GM19240 (cell line): ENCODE measurements around the gene EXTL1.

Experiments used
- DNase-seq: peaks from one replicate; pipeline ENCODE4 v3.0.0; 2011; ENCODE audit warnings: low spot score; ENCODE audit not compliant: insufficient read length

EXTL1 gene

DNA sequence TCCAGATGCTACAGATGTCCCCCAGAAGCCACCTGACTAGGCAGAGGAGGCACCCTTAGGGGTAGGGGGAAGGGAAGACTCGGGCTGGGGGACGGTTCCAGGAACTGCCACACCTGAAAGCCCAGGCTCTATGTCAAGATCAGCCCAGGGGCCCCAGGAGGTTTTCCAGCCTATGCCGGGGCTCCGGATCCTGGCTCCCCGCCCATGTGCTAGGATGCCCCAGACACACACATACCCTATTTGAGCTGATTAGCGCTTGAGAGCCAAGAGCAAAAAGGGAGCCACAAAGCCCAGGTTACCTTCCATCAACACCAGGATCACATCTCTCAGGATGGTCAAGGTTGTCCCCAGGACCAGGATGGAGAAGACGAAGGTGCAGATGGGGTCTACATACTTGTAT lies 19.8 kb downstream of the EXTL1 start:
- DNase-seq, result no peak

DNA sequence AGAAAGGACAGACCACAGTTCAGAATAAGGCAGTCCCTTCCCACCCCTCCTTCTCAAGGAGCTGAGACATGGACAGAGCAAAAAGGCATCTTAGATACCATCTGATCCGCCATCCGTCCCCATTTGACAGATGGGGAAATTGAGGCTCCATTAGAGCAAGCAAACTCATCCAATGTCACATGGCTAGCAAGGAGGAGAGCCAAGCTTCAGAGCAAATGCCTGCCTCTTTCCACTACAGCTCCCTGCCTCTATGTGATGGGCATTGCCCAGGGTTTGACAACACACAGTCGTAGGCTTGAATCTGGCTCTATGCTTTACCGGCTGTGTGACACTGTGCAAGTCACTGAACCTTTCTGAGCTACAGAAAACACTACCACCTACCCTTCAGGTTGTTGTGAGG lies 20.4 kb downstream of the EXTL1 start:
- DNase-seq, result no peak

DNA sequence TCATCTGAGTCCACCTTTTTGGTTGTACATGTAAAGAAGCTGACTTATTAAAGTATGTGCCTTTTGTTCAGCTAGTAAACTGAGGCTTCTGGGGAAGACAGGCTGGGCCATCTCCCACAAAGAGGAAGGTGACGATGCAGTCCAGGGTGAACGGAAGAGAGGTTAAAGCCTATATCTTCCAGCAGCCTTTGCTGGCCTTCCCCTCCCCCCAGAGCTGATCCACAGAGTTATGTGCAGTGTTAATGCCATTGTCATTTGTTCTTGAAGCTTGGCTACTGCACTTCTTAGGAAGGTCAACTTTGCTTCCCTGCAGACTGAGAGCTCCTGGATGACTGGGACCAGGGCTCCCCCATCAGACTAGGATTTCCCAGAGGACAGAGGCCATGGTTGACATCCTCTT lies 22.2 kb downstream of the EXTL1 start:
- DNase-seq, result no peak

DNA sequence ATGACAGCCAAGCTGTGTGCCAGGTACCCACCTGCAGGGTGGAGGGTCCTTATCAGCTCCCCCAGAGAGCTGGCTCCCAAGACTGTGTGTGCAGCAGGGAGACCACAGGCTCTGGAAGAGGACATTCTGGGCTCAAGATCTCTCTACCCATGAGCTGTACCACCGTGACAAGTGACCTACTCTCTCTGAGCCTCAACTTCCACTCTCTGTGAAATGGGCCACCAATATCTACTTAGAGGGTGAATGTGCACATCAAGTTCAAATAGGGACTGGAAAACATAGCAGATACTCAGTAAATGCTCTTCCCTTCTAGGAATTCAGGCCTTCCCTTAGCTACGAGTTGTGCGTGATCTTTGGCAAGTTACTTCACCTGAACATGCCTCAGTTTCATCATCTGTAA lies 22.8 kb downstream of the EXTL1 start:
- no peak for DNase-seq

DNA sequence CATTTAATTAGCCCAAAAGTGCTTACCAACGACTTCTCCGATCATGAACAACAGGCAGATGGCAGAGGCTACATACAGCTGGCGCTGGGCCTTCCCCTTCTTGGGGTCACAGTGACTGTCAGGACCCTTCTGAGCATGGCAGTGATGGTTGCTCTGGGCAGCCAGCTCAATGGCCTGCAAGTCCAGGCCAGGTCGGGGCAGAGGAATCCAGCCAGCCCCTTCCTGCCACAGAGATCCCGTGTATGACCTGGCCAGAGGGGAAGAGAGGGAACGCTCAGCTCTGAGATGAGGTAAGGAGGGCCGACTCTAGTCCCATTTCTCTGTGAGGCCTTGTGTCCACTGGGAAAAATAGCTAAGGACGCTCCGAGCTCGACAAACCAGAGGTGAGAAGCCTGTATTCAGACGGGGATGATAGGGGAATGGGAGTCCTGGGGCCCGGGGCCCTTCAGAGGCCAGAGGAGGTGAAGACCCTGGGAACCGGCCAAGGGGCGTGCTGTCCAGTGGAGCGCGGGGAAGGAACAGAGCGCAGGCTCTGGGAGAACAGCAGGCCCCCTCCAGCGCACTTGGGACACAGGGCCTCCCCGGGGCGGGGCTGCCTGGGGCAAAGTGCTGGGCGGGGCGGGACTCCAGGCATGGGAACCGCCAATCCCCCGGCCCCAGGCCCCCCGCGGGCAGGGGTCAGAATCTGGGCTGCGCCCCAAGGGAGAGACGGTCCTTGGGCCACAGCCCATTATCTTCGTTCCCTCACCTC lies 23.6 kb downstream of the EXTL1 start:
- no peak for DNase-seq

DNA sequence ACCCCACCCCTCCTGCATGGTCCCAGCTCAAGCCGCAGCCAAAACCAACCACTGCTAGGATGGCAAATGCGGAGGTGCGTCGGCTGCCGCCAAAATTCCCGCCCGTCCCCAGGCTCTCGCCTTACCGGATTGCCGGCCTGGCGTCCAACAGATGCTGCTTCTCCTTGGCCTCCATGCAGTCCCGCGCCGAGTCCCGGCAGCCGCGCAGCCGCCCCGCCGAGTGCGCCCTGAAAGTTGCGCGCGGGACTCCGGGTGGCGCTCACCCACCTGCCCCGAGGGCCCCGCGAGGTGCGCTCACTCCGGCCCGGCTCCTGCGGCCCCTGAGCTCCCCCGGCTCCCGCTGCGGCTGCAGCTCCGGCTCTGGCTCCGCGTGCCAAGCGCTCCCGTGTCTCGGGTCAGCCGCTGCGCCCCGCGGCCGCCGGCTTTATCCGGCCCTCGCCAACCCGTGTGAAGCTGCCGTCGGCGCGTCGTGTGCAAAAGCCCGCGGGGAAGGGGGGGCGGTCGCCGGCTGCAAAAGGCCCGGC lies 24.2 kb downstream of the EXTL1 start, which contains the start of gene SLC30A2:
SLC30A2 (minus strand) TSS at position 397 of the 524 bp plus-strand sequence; CDS start at position 175, 222 bp downstream.
- no peak for DNase-seq

DNA sequence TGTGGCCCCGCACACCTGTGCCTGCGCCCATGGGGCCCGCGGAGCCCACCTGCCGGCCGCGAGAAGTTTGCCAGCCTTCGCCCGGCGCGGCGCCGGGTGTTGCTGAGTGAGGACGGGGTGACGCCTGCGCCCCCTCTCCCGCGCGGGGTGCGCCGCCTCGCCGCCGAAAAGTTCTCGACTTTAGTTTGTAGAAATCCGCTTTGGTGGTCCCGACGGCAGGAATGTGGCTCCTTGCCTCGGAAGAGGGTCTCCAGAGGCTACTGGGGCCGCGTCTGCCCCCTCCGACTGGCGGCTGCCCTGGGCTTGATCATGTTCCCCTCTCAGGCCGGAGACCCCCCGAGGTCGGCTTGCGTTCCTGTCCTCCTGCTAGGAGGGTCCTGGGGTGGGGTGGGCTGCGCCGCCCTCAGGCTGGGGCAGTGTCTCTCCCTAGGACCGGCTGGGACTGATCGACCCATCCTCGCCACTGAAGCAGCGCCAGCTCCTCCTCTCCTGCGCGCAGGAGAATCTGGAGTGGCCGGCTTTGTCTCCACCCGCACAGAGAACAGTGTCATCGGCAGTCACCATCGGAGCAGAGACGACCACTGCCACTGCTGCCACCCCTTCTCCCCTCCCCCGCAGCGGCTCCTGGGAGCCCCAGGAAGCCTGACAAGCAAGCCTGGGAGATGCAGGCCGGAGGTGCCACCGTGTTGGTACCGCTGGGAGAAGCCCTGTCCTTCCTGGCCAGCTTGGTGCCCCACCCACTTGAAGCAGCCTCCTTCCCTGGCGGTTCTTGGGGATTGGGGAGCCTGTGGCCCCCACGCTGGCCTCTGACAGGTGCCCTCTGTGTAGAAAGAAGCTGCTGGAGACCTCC lies 24.9 kb downstream of the EXTL1 start:
- DNase-seq, result no peak

DNA sequence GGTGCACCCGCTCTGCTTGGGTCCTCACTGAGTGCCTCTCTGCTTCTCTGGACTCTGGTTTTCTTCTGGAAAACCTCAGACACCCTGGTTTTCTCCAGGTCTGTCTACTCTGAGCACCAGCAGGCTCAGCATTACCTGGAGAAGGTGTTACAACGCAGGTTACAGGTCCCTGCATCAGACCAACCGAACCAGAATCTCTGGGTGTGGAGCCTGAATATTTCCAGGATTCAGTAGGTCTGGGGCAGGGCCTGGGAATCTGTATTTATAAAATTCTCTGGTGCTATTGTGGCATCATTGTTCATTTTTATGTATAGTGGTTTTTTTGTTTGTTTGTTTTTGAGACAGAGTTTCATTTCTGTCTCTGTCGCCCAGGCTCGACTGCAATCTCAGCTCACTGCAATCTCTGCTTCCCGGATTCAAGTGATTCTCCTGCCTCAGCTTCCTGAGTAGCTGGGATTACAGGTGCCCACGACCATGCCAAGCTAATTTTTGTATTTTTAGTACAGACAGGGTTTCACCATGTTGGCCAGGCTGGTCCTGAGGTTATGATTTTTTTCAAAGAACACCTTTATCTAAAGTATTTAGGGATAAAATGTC lies 25.8 kb downstream of the EXTL1 start:
- DNase-seq, result no peak

DNA sequence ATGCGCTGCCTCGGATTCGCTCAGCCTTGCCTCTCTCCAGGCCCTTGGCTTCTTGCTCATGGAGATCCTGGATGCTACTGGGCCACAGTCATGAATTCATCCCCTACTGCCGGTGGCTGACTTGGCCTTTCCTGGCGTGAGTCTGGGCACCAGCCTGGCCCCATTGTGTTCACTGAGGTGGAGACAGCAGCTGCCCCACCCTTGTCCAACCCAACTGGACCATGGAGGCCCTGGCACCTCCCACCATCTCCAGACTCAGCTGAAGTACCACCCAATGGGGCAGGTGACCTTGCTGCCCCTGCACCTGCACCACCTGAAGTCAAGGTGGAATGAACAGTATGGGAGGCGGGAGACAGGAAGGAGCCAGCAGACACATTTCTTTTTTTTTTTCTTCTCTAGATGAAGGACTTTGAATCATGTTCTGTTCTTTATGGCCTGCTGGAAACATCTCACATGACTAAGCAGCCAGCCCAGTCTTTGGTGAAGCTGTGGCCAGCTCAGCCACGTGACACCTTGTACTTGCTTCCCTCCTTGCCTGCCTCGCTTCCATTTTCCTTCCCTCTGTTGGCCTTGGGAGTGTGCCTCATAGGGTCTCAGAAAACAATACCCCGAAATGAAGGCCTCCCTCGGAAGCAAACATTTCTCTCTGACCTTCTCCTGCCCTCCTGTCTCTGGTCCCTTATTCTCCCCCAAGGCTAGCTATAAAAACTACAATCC lies 28.1 kb downstream of the EXTL1 start:
- no peak for DNase-seq

DNA sequence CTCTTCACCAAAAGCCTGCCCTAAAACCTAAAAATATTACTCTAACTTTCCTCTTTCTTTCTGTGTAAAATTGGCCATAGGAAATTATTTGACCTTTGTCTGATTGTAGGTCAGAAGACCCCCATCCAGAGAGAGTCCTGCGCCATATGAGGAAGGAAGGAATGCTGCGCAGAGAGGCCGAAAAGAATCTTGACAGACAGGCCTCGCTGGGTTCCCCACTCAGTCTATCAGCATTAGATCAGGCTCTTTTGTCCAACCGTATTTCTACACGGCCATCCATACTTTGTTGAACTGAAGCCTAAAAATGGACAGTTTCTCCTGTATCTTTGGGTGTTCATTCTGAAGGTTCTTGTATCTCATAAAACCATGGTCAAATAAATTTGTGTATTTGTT lies 28.7 kb downstream of the EXTL1 start:
- no peak for DNase-seq

DNA sequence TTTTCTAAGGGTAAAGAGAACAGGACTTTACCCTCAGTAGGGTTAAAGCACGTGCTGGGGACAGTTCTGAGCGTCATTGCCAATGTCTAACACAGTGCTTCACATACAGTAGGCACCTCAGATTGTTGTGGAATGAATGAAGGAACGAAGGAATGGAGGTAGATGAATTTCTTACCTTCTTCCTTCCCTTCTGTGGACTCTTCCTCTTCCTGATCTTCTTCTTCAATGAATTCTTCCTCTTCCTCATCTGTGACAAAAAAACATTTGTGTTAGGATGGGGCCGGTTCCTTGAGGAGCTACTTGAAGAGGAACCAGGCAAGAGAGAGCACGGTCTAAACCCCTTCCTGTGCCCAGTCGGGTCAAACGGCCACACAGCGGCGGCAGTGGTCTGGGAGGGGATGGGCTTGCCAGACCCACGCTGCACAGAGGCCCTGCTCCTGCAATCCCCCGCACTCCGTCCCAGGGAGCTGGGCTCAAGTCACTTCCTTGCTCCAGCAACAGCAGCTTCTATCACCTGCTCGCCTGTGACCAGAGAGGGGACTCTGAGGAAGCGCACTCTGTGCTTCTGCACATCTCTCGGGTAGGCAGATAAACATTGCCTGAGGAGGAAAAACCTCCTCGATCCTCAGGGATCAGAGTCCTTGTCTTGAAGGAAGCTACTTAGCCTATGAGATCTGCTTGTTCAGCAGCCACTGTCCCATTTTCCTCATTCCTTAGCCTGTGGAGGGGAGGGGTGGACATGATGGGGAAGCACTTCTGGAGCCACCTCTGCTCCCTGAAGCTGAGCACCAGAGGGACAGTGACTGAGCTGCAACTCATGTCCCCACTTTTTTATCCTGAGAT lies 32.4 kb downstream of the EXTL1 start:
- no peak for DNase-seq

DNA sequence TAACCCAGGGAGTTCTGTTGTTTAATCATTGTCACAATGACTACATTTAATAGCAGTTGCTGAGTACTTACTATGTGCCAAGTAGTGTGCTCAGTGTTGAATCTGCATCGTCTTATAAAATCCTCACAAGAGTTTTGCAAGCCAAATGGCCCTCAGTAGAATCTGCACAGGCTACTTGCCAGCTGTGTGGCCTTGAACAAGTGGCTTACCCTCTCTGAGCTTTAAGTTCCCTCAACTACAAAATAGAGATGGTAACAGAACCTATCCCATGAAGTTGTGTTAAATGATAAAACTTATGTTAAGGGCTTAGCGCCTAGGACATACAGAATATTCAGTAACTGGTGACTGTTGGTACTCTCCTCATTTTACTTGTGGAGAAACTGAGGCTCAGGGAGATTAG lies 33.5 kb downstream of the EXTL1 start:
- no peak for DNase-seq

DNA sequence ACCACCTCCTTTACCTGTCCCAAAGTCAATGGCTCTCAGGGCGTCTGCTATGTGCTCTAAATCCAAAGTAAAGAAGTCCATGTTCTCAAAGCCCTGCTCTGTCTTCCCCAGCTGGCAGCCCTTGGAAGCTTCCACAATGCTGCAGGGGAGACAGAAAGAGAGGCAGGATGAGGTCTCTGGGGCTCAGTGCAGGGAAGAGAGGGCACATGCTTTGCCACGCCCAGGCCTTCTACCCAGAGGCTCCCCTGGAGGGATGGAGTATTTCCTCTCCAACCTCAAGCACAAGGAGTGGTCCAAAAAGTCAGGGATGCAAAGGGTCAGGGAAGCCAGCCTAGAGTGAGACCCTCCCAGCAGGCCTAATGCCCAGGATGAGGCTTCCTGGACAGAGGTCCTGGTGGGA lies 35.6 kb downstream of the EXTL1 start:
- DNase-seq, result no peak

DNA sequence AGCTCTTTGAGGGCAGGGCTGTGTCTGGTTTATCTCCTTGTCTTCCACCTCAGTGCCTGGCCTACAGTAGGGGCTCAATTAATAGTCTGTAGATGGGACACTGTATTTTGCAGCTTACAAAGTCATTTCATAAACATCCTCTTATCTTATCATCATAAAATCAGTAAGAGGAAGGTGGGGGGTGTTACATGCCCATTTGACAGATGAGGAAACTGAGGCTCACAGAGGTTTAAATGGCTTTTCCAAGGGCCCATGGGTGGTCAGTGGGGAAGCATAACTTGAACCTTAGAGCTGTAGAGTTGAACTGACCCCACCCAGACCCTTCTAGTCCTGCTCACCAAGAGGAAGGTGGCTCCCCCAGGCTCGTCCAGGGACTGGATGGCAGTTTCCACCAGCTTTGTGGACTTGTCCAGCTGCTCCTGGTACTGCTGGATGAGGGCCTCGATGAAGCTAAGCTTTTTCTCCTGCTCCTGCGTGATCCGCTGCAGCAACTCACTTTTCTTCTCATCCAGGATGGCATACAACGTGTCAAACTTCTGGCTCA lies 36.5 kb downstream of the EXTL1 start:
- DNase-seq, result no peak

DNA sequence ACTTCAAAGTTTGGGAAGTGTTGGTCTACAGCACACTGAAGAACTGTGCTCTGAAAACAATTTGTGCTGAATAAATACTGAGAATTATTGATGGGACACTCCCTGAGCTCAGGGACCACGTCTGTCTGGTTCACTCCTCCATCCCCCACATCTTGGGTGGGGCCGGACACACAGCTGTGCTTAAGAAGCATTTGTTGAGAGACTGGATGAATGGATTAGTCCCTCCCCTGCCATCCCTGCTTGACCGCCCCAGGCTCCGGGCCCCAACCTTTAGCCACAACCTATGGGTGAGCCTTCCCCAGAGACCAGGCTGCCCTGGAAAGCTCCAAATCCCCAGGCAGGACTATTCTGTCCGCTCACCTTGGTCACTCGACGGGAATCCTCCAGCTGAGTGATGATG lies 38.3 kb downstream of the EXTL1 start:
- no peak for DNase-seq

DNA sequence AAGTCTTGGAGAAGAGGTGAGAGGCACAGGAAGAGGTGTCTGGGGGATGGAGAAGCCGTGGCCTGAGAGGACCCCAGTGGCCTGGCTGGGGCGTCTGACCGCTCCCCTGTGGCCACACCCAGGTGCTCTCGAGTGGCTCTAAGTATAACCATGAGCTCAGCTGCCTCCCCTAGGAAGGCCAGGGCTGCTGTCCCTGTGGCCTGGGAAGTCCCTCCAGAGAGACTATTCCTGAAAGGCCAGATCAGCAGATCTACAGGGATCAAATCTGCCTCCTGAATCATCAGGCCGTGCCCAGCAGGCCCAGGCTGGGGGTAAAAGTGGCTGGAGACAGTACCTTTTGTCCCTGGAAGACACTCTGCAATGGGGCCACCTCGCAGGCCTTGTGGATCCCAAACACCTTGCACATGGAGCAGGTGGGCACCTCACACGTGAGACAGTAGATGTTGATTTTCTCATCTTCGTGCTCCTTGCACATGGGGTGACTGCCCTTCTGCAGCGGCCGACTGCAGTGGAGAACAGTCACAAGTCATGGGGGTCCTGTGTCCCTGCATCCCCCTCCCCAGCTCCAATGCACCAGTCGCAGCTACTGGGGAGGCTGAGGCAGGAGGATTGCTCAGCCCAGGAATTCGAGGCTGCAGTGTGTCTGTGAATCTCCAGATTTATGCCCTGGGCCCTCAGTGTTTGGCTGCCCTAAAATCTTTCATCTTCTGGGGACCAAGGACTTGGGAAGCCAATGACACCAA lies 39.4 kb downstream of the EXTL1 start:
- DNase-seq, result no peak

DNA sequence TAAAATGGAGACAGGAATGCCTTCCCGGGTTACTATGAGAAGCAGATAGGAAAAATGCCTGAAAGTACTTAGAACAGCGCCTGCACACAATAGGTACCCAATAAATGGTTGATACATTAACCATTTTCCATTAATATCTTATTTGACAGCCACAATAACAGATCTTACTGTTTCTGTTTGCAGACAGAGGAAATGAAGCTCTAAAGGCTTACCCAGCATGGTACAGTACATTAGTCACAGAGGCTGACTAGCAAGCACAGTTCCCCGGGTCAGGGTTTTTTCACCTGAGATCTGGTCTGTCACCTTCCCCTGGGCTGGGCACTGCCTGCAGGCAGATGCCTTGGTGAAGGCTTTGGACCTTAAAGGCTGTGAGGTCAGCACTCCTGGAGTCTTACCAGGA lies 43.0 kb downstream of the EXTL1 start:
- no peak for DNase-seq

DNA sequence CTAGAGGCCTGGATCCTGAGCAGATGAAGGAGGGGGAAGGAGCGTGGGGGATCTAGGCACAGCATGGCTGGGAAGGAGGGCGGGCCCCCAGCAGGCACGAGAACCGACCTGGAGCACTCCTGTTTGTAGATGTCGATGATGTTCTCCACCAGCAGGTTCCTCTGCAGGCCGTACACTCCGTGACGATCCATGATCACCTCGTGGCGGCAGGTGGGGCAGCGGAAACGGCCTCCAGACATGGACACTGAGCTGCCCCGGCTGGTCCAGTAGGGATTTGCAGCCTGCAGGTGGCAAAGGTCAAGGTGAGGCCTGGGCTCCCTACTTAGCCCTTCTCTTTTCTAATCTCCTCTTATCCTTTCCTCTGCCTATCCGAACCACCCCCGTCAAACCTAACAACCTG lies 44.6 kb downstream of the EXTL1 start:
- no peak for DNase-seq

DNA sequence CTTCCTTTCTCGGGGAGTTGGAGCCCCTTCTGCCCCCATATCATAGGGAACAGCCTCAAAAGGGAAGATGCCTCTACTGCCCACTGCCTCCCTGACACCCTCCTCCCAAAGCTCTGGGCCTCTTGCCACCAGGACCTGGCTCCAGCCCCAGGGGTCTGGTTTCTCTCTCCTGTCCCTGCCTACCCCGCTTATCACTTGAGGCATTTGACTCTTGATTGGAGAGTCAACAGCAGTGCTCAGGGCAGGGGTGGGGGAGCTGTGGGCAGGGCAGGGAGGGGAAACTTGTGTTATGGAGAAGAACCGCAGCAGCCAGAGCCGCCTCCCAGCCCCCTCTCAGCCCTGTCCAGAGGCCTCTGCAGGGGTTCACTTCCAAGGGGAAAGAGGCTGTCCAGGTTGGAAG lies 45.3 kb downstream of the EXTL1 start:
- DNase-seq, result no peak
